Lower lobe of right lung (tissue), 2 donors: ENCODE data around the gene CADM2. TPM values are rescaled to one million over a fixed set of nuclear protein-coding genes. Genes with fewer than 3 reads are reported as not detected.

Experiments used
- ATAC-seq, 2 donors: fragments of 200-7000 bp; cut with Tn5 transposase; one replicate each; pipeline ENCODE4 v1.9.1; 2020 to 2022; ENCODE audit warnings: mild to moderate bottlenecking in 2 of 2, moderate library complexity in 2 of 2
- DNase-seq: peaks from one replicate; pipeline ENCODE4 v3.0.0-alpha.2; 2020
- H3K27ac ChIP-seq: fragments of 200-600 bp; one replicate; pipeline ENCODE4 v1.8.0; 2022
- H3K27me3 ChIP-seq: fragments of 200-600 bp; one replicate; pipeline ENCODE4 v1.8.0; 2022; ENCODE audit warnings: low read depth
- H3K36me3 ChIP-seq: fragments of 200-600 bp; one replicate; pipeline ENCODE4 v1.8.0; 2022; ENCODE audit warnings: mild to moderate bottlenecking
- H3K4me1 ChIP-seq: fragments of 200-600 bp; one replicate; pipeline ENCODE4 v1.8.0; 2022
- H3K4me3 ChIP-seq: fragments of 200-600 bp; one replicate; pipeline ENCODE4 v1.8.0; 2022; ENCODE audit warnings: mild to moderate bottlenecking
- H3K9me3 ChIP-seq: fragments of 200-600 bp; one replicate; pipeline ENCODE4 v1.8.0; 2022
- intact Hi-C: fragments of 100-400 bp; cut with DNase I; formaldehyde crosslinking; loops from one replicate; pipeline ENCODE4 v1.11.0; 2022
- total RNA-seq: library from RNA; stranded (reverse); fragmentation: NEBNext Ultra II Directional; extraction: Animal tissue kit (Norgen Biotek cat#: 25700); gene quantifications from one replicate; pipeline ENCODE4 v1.2.1, GENCODE V29; 2021
- TF ChIP-seq, protein P1 (sequence below): fragments of 200-600 bp; IDR thresholded peaks from one replicate; pipeline ENCODE4 v1.8.0; 2022; ENCODE audit warnings: antibody characterized with exemption, mild to moderate bottlenecking
- donor health status: DM: no; HTN: yes; CAD: no; lungs with severe emphysema.

CADM2 gene
- total RNA-seq, 1 donor from 2014 or later = 0.83 TPM

DNA sequence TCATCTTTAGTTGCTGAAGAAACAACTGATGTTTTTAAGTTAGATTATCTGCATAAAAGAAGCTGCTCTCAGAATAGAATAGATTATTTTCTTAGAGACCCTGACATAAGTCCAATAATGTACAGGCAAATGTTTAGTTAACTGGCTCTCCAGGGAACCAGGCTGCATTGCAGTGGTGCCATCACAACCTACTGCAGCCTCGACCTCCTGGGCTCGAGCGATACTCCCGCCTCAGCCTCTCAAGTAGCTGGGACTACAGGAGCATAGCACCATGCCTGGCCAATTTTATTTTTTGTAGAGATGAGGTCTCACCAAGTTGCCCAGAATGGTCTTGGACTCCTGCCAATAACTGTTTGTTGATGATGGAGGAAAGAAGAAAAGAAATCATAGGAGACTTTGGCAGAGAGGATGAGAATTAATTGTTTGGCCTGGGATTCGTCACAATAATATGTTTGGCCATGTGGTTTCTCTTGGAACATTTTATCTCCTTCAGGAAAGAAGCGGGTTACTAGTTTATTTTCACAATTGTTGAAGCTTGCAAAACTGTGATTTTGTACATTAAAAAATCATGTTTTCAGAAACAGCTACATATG, 429.2 kb downstream of the CADM2 start:
- DNase-seq (no peak), ATAC-seq (no peak)
- H3K27ac ChIP-seq = no peak overlapping the region
- intact Hi-C loops = no loop called here
- H3K9me3 ChIP-seq = no peaks in the 10 kb centered on the region
- H3K4me3 ChIP-seq = no peak overlapping the region
- TF ChIP-seq, protein P1, sequence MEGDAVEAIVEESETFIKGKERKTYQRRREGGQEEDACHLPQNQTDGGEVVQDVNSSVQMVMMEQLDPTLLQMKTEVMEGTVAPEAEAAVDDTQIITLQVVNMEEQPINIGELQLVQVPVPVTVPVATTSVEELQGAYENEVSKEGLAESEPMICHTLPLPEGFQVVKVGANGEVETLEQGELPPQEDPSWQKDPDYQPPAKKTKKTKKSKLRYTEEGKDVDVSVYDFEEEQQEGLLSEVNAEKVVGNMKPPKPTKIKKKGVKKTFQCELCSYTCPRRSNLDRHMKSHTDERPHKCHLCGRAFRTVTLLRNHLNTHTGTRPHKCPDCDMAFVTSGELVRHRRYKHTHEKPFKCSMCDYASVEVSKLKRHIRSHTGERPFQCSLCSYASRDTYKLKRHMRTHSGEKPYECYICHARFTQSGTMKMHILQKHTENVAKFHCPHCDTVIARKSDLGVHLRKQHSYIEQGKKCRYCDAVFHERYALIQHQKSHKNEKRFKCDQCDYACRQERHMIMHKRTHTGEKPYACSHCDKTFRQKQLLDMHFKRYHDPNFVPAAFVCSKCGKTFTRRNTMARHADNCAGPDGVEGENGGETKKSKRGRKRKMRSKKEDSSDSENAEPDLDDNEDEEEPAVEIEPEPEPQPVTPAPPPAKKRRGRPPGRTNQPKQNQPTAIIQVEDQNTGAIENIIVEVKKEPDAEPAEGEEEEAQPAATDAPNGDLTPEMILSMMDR = no peak
- no peaks in the 10 kb centered on the region for H3K4me1 ChIP-seq
- H3K36me3 ChIP-seq = no peaks in the 10 kb centered on the region
- no peaks in the 10 kb centered on the region for H3K27me3 ChIP-seq

DNA sequence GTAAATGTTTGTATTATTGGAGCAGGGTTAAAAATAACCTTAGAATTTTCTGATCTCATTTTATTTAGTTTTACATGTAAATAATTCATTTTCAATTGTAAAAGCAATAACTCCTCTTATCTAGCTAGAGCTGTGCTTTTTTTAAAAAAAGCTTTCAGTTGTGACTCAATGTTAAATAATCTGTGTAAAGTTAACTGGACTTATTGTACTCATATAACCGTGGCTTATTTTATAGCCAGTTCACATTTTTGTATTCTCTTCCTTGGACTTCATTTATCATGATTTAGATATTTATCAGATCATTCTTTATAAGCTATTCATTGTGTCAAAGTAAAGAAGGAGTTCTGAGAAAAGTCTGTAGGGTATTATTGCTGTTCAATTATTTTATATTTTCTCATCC, 435.6 kb downstream of the CADM2 start:
- no peak for ATAC-seq
- H3K27me3 ChIP-seq = no peaks in the 10 kb centered on the region
- H3K4me3 ChIP-seq = no peak overlapping the region
- DNase-seq = no peak
- TF ChIP-seq, protein P1 = no peak
- H3K27ac ChIP-seq = no peak overlapping the region
- intact Hi-C loops = no loop called here
- H3K36me3 ChIP-seq = no peaks in the 10 kb centered on the region
- H3K4me1 ChIP-seq = no peaks in the 10 kb centered on the region
- H3K9me3 ChIP-seq = no peaks in the 10 kb centered on the region

DNA sequence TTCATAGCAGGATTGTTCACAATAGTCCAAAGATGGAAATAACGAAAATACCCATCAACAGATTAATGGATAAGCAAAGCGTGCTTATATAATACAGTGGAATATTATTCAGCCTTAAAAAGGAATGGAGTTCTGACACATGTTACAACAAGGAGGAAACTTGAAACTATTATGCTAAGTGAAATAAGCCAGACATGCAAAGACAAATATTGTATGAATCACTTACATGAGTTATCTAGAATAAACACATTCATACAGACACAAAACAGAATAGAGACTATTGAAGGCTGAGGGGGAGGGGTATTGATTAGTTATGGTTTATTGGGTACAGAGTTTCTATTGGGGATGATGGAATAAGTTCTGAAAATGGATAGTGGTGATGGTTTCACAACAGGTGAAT, 438.6 kb downstream of the CADM2 start:
- H3K27me3 ChIP-seq = no peaks in the 10 kb centered on the region
- no peaks in the 10 kb centered on the region for H3K36me3 ChIP-seq
- TF ChIP-seq, protein P1 = no peak
- no peaks in the 10 kb centered on the region for H3K9me3 ChIP-seq
- H3K4me1 ChIP-seq = no peaks in the 10 kb centered on the region
- intact Hi-C loops = no loop called here
- ATAC-seq (no peak), DNase-seq (no peak)
- H3K27ac ChIP-seq = no peak overlapping the region
- no peak overlapping the region for H3K4me3 ChIP-seq

DNA sequence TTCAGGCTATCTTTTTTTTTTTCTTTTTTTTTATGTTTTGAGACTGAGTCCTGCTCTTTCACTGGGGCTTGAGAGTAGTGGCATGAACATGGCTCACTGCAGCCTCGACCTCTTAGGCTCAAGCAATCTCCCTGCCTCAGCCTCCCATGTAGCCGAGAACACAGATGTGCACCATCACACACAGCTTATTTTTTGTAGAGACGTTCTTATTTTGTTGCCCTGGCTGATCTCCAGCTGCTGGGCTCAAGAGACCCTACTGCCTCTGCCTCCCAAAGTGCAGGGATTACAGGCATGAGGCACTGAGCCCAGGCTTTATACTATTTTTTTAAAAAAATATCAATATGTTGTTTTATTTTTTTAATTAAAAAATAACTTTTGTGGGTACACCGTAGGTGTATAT, 467.3 kb downstream of the CADM2 start:
- no peaks in the 10 kb centered on the region for H3K9me3 ChIP-seq
- TF ChIP-seq, protein P1 = no peak
- H3K36me3 ChIP-seq = no peaks in the 10 kb centered on the region

DNA sequence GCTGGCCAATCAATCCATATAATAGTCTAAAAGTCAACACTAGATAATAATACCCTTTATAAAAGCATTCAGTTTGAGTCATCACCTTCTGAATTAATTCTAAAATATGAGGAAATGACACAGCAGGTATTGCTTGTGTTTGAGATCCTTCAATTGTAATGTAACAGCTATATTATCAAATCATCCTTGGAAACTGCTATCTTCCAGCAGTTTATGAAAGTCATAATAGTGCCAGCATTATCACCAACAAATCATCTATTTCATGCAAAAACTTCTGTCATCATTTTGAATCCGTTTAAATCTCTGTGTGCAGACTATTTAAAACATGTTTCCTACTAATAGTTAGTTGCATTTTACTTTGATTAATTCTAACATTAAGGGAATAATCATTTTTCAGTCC, 468.7 kb downstream of the CADM2 start:
- TF ChIP-seq, protein P1 = no peak
- Histone ChIP-seq H3K4me3 (no peak overlapping the region), H3K9me3 (no peaks in the 10 kb centered on the region), H3K36me3 (no peaks in the 10 kb centered on the region), H3K4me1 (no peaks in the 10 kb centered on the region), H3K27me3 (no peaks in the 10 kb centered on the region), H3K27ac (no peak overlapping the region)
- no peak for DNase-seq
- intact Hi-C loops = no loop called here
- no peak for ATAC-seq

More for the DNA sequence above, 467.3 kb downstream of the CADM2 start:
- Histone ChIP-seq H3K27me3 (no peaks in the 10 kb centered on the region), H3K27ac (no peak overlapping the region), H3K4me3 (no peak overlapping the region), H3K4me1 (no peaks in the 10 kb centered on the region)
- ATAC-seq (no peak), DNase-seq (no peak)
- intact Hi-C loops = no loop called here
